ENCODE measurements around the gene CYB5A.
A peak's percentile ranks its signal among the peaks of the same experiment; 100 is the strongest.

Gene CYB5A

GRCh38 chr18:74275736-74276135 lies 16.0 kb downstream of the CYB5A start:
- no peak overlapping the region for H3K27ac ChIP-seq
- TF ChIP-seq ZFX (IDR thresholded peaks at IDR 0.05), result no peak
- TF ChIP-seq, protein P1, sequence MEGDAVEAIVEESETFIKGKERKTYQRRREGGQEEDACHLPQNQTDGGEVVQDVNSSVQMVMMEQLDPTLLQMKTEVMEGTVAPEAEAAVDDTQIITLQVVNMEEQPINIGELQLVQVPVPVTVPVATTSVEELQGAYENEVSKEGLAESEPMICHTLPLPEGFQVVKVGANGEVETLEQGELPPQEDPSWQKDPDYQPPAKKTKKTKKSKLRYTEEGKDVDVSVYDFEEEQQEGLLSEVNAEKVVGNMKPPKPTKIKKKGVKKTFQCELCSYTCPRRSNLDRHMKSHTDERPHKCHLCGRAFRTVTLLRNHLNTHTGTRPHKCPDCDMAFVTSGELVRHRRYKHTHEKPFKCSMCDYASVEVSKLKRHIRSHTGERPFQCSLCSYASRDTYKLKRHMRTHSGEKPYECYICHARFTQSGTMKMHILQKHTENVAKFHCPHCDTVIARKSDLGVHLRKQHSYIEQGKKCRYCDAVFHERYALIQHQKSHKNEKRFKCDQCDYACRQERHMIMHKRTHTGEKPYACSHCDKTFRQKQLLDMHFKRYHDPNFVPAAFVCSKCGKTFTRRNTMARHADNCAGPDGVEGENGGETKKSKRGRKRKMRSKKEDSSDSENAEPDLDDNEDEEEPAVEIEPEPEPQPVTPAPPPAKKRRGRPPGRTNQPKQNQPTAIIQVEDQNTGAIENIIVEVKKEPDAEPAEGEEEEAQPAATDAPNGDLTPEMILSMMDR (conservative IDR thresholded peaks at IDR 0.05), result no peak

DNA sequence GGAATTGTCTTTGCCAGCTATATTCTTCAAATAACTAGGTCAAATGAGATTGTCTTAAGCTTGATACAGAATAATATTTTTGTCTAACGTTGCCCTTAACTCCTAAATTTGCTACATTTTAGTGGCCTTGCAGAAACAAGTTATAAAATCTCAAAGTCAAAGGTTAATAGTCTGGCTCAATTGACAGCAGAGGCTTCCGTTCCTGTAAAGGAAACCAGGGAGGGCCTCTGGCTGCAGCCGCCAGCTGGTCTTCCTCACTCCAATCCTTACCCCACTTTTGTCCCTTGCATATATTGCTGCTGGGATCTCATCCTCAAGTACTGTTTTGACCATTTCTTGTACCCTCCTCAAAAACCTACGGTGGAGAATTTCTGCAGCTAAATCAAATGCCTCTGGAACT lies 17.1 kb downstream of the CYB5A start:
- TF ChIP-seq ZFX (IDR thresholded peaks at IDR 0.05), result no peak
- TF ChIP-seq, protein P1 (conservative IDR thresholded peaks at IDR 0.05), result no peak
- no peak overlapping the region for H3K27ac ChIP-seq

GRCh38 chr18:74273394-74273793 lies 18.4 kb downstream of the CYB5A start:
- no peak for TF ChIP-seq ZFX (IDR thresholded peaks at IDR 0.05)
- TF ChIP-seq, protein P1 (conservative IDR thresholded peaks at IDR 0.05), result no peak
- H3K27ac ChIP-seq, result peak overlapping the region; percentile 60

GRCh38 chr18:74271635-74272034 lies 20.1 kb downstream of the CYB5A start:
- H3K27ac ChIP-seq, result no peak overlapping the region
- TF ChIP-seq ZFX (IDR thresholded peaks at IDR 0.05), result no peak
- TF ChIP-seq, protein P1 (conservative IDR thresholded peaks at IDR 0.05), result no peak

GRCh38 chr18:74268933-74269620 lies 22.7 kb downstream of the CYB5A start:
- H3K27ac ChIP-seq, result no peak overlapping the region
- TF ChIP-seq, protein P1 (conservative IDR thresholded peaks at IDR 0.05), result no peak
- no peak for TF ChIP-seq ZFX (IDR thresholded peaks at IDR 0.05)

DNA sequence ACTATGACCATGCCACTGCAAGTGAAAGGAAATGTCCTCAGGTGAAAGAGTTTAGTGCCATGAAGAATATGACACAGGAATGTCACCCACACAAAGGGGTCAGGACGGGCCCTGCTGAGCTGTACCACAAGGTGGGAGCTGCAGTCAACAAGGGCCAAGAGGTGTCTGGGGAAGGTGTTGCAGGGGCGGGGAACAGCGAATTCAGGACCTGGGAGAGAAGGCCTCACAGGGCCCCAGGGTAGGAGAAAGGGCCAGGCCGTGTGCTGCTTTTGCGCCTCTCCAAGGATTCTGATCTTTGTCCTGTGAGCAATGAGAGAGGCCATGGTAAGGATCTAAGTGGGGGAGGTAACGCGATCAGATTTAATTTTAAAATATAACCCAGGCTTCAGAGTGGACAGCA lies 23.6 kb downstream of the CYB5A start:
- H3K27ac ChIP-seq, result no peak overlapping the region
- TF ChIP-seq ZFX (IDR thresholded peaks at IDR 0.05), result no peak
- TF ChIP-seq, protein P1 (conservative IDR thresholded peaks at IDR 0.05), result no peak

GRCh38 chr18:74266161-74266560 lies 25.6 kb downstream of the CYB5A start:
- TF ChIP-seq ZFX (IDR thresholded peaks at IDR 0.05), result no peak
- TF ChIP-seq, protein P1 (conservative IDR thresholded peaks at IDR 0.05), result no peak
- H3K27ac ChIP-seq, result no peak overlapping the region
